GM21529 (cell line): ENCODE data around the gene TBC1D32.
"Not testable (repeated sequence)": the region's sequence is repeated elsewhere in the genome, so short reads cannot be mapped to it uniquely, and the experiment has no call there.

Experiments
- ATAC-seq: cut with Tn5 transposase; IDR thresholded peaks from one replicate; pipeline ENCODE4 v1.9.1; 2021; ENCODE audit not compliant: unreplicated experiment

The TBC1D32 gene

GRCh38 chr6:121223212-121223611 lies 111.1 kb downstream of the TBC1D32 start:
- no peak for ATAC-seq

GRCh38 chr6:121222656-121223055 lies 111.6 kb downstream of the TBC1D32 start:
- ATAC-seq = no peak

- ATAC-seq = no peak
Measured at GRCh38 chr6:121216928-121217327, 117.4 kb downstream of the TBC1D32 start.

- not testable (repeated sequence) for ATAC-seq
Measured at GRCh38 chr6:121213341-121213740, 120.9 kb downstream of the TBC1D32 start.

- ATAC-seq = no peak
Measured at GRCh38 chr6:121210943-121211342, 123.3 kb downstream of the TBC1D32 start.

- ATAC-seq = peak; percentile 51
Measured at GRCh38 chr6:121205569-121205968, 128.7 kb downstream of the TBC1D32 start.

GRCh38 chr6:121201105-121201504 lies 133.2 kb downstream of the TBC1D32 start:
- no peak for ATAC-seq

GRCh38 chr6:121196042-121196441 lies 138.2 kb downstream of the TBC1D32 start:
- not testable (repeated sequence) for ATAC-seq

- no peak for ATAC-seq
Measured at GRCh38 chr6:121190122-121190521, 144.2 kb downstream of the TBC1D32 start.

GRCh38 chr6:121188356-121188755 lies 145.9 kb downstream of the TBC1D32 start:
- no peak for ATAC-seq

- no peak for ATAC-seq
Measured at GRCh38 chr6:121187833-121188200, 146.5 kb downstream of the TBC1D32 start.

GRCh38 chr6:121187200-121187832 lies 147.0 kb downstream of the TBC1D32 start:
- no peak for ATAC-seq

GRCh38 chr6:121183742-121184141 lies 150.5 kb downstream of the TBC1D32 start:
- ATAC-seq = no peak

GRCh38 chr6:121175827-121176226 lies 158.5 kb downstream of the TBC1D32 start:
- no peak for ATAC-seq

GRCh38 chr6:121172451-121172850 lies 161.8 kb downstream of the TBC1D32 start:
- ATAC-seq = not testable (repeated sequence)

- ATAC-seq = no peak
Measured at GRCh38 chr6:121171879-121172278, 162.4 kb downstream of the TBC1D32 start.

- ATAC-seq = no peak
Measured at GRCh38 chr6:121161886-121162285, 172.4 kb downstream of the TBC1D32 start.

GRCh38 chr6:121160276-121160675 lies 174.0 kb downstream of the TBC1D32 start:
- no peak for ATAC-seq

GRCh38 chr6:121158891-121159290 lies 175.4 kb downstream of the TBC1D32 start:
- no peak for ATAC-seq

- no peak for ATAC-seq
Measured at GRCh38 chr6:121158438-121158837, 175.8 kb downstream of the TBC1D32 start.

GRCh38 chr6:121157906-121158305 lies 176.4 kb downstream of the TBC1D32 start:
- no peak for ATAC-seq

- ATAC-seq = no peak
Measured at GRCh38 chr6:121143476-121143875, 190.8 kb downstream of the TBC1D32 start.

GRCh38 chr6:121142093-121142492 lies 192.2 kb downstream of the TBC1D32 start:
- no peak for ATAC-seq
